CD4-positive, alpha-beta T cell treated with Interleukin-17A for 1 hour (primary cell): ENCODE measurements around the gene BPIFB4.
A peak's percentile ranks its signal among the peaks of the same experiment; 100 is the strongest.
"Not testable (repeated sequence)": the region's sequence is repeated elsewhere in the genome, so short reads cannot be mapped to it uniquely, and the experiment has no call there.

Source experiments
- DNase-seq: peaks from one replicate; pipeline ENCODE4 v3.0.0-alpha.2; 2020

BPIFB4 gene

GRCh38 chr20:33091147-33091546, 11.7 kb downstream of the BPIFB4 start:
- no peak for DNase-seq

GRCh38 chr20:33091693-33092092, 12.2 kb downstream of the BPIFB4 start:
- no peak for DNase-seq

- DNase-seq, result no peak
These were observed 12.9 kb downstream of the BPIFB4 start for GRCh38 chr20:33092361-33092760.

- DNase-seq, result no peak
These were observed 13.6 kb downstream of the BPIFB4 start for GRCh38 chr20:33093074-33093473.

GRCh38 chr20:33093582-33093981, 14.1 kb downstream of the BPIFB4 start:
- DNase-seq, result no peak

- DNase-seq, result no peak
These were observed 15.8 kb downstream of the BPIFB4 start for GRCh38 chr20:33095249-33095648.

GRCh38 chr20:33095902-33096584, 16.6 kb downstream of the BPIFB4 start:
- DNase-seq, result peak; percentile 50

- DNase-seq, result no peak
These were observed 17.6 kb downstream of the BPIFB4 start for GRCh38 chr20:33097001-33097400.

GRCh38 chr20:33099843-33100538, 20.5 kb downstream of the BPIFB4 start:
- DNase-seq, result no peak

- DNase-seq, result no peak
These were observed 24.1 kb downstream of the BPIFB4 start for GRCh38 chr20:33103556-33103955.

- DNase-seq, result no peak
These were observed 24.9 kb downstream of the BPIFB4 start for GRCh38 chr20:33104336-33104735.

- DNase-seq, result no peak
These were observed 26.0 kb downstream of the BPIFB4 start for GRCh38 chr20:33105316-33105924.

- DNase-seq, result not testable (repeated sequence)
These were observed 26.7 kb downstream of the BPIFB4 start for GRCh38 chr20:33106058-33106620.

- DNase-seq, result no peak
These were observed 29.2 kb downstream of the BPIFB4 start for GRCh38 chr20:33108661-33109060.

GRCh38 chr20:33110147-33110825, 30.8 kb downstream of the BPIFB4 start:
- no peak for DNase-seq

GRCh38 chr20:33111306-33111705, 31.9 kb downstream of the BPIFB4 start:
- DNase-seq, result no peak

GRCh38 chr20:33112547-33113386, 33.3 kb downstream of the BPIFB4 start:
- no peak for DNase-seq

- no peak for DNase-seq
These were observed 34.0 kb downstream of the BPIFB4 start for GRCh38 chr20:33113387-33113908.

GRCh38 chr20:33115501-33115900, 36.1 kb downstream of the BPIFB4 start:
- DNase-seq, result not testable (repeated sequence)

GRCh38 chr20:33119725-33120720, 40.6 kb downstream of the BPIFB4 start:
- DNase-seq, result no peak

- DNase-seq, result no peak
These were observed 41.5 kb downstream of the BPIFB4 start for GRCh38 chr20:33120934-33121333.
